ENCODE data around the gene BATF2. TPM values are rescaled to one million over a fixed set of nuclear protein-coding genes. Genes with fewer than 3 reads are reported as not detected.

The BATF2 gene
- total RNA-seq, 1 experiment from 2014 or later = 0.72 TPM

GRCh38 chr11:65021003-65021402, 24.2 kb upstream of the BATF2 start:
- Histone ChIP-seq H4K8ac (replicated peaks; ENCODE audit: insufficient read length, low read depth, low read length) (no peak overlapping the region), H3K9me3 (ENCODE audit: control insufficient read depth, low read depth, low read length) (no peaks in the 10 kb centered on the region), H2BK12ac (ENCODE audit: insufficient read length, low read depth, low read length) (no peak overlapping the region), H3K27me3 (ENCODE audit: insufficient read depth, low read length) (no peaks in the 10 kb centered on the region), H3K4me1 (ENCODE audit: insufficient read depth, low read length) (no peaks in the 10 kb centered on the region), H3K4ac (ENCODE audit: low read depth, low read length) (no peak overlapping the region), H2BK120ac (ENCODE audit: low read depth, low read length, poor library complexity, severe bottlenecking) (no peak overlapping the region), H3K79me1 (ENCODE audit: insufficient read depth, low read depth, low read length, poor library complexity, severe bottlenecking) (no peaks in the 10 kb centered on the region), H3K4me2 (ENCODE audit: insufficient read depth, insufficient read length, low read length) (no peak overlapping the region), H3K56ac (ENCODE audit: insufficient read length, low read depth, low read length) (no peak overlapping the region), H2BK20ac (ENCODE audit: low read depth, low read length, poor library complexity, severe bottlenecking) (no peak overlapping the region), H2BK5ac (ENCODE audit: insufficient read length, low read length) (no peak overlapping the region), H2BK15ac (ENCODE audit: low read depth, low read length) (no peak overlapping the region), H2AFZ (ENCODE audit: low read length) (no peak overlapping the region), H3K23me2 (ENCODE audit: insufficient read length, low read depth, low read length, poor library complexity, severe bottlenecking) (no peaks in the 10 kb centered on the region), H2AK5ac (ENCODE audit: insufficient read length, low read length) (no peak overlapping the region), H3T11ph (ENCODE audit: low read length) (no peak overlapping the region), H4K20me1 (ENCODE audit: control insufficient read depth, insufficient read depth, insufficient read length) (no peaks in the 10 kb centered on the region), H3K9ac (ENCODE audit: extremely low read depth, insufficient read length, low read length) (no peak overlapping the region), H4K5ac (ENCODE audit: insufficient read length, low read depth, low read length) (no peak overlapping the region), H3K79me2 (ENCODE audit: insufficient read depth, low read length) (no peaks in the 10 kb centered on the region), H3K27ac (ENCODE audit: insufficient read length, low read depth, low read length) (no peak overlapping the region), H3K18ac (ENCODE audit: insufficient read length, low read depth, low read length) (no peak overlapping the region), H3K14ac (ENCODE audit: insufficient read depth, low read length) (no peak overlapping the region), H4K91ac (ENCODE audit: insufficient read length, low read depth, low read length) (no peak overlapping the region), H3K23ac (ENCODE audit: insufficient read length, low read depth, low read length) (no peak overlapping the region)
- H3K4me1 Mint-ChIP-seq = peaks cover 0 to 2% of the 10 kb centered on the region in 2 experiments; a peak in 2 of 4 replicates
- peaks cover 21 to 56% (median 51%) of the 10 kb centered on the region in 3 experiments for H3K36me3 Mint-ChIP-seq (ENCODE audit: insufficient read depth in 1 of 3, low read depth in 3 of 3)
- no peaks in the 10 kb centered on the region for H3K9me3 Mint-ChIP-seq
- no peak overlapping the region; a peak in 1 of 7 replicates for H3K27ac Mint-ChIP-seq
- H3K27me3 Mint-ChIP-seq (ENCODE audit: low read depth) = peaks cover under 1% of the 10 kb centered on the region; the same call in 1 of the 2 replicates
- no peak for DNase-seq
- no peak overlapping the region for H3K4me3 Mint-ChIP-seq
- TF ChIP-seq, protein P1, sequence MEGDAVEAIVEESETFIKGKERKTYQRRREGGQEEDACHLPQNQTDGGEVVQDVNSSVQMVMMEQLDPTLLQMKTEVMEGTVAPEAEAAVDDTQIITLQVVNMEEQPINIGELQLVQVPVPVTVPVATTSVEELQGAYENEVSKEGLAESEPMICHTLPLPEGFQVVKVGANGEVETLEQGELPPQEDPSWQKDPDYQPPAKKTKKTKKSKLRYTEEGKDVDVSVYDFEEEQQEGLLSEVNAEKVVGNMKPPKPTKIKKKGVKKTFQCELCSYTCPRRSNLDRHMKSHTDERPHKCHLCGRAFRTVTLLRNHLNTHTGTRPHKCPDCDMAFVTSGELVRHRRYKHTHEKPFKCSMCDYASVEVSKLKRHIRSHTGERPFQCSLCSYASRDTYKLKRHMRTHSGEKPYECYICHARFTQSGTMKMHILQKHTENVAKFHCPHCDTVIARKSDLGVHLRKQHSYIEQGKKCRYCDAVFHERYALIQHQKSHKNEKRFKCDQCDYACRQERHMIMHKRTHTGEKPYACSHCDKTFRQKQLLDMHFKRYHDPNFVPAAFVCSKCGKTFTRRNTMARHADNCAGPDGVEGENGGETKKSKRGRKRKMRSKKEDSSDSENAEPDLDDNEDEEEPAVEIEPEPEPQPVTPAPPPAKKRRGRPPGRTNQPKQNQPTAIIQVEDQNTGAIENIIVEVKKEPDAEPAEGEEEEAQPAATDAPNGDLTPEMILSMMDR (conservative IDR thresholded peaks at IDR 0.05) = no peak
- WGBS (ENCODE audit: extremely low coverage, insufficient read length, low lambda C conversion rate) = no CpG with 5 or more reads among the region's 3 CpGs

Measured in H9 (cell line).